Fibroblast of lung (primary cell): Measurements from ENCODE around the gene CHCHD6.

ENCODE experiments used
- EZH2 ChIP-seq: IDR thresholded peaks from 2 replicates; pipeline ENCODE4 v1.5.1; 2012; ENCODE audit warnings: low read length, control low read depth, mild to moderate bottlenecking; ENCODE audit errors: missing control alignments
- TF ChIP-seq, protein P1 (sequence below), 2 donors: IDR thresholded peaks in 1 of 2; conservative IDR thresholded peaks in 1 of 2; 1 replicate in 1 of 2; 2 replicates in 1 of 2; pipeline ENCODE4 v1.5.1; 2011 to 2012; ENCODE audit warnings: low read length in 2 of 2, control low read depth in 1 of 2, inconsistent platforms in 1 of 2, low read depth in 1 of 2, mild to moderate bottlenecking in 1 of 2

GRCh38 chr3:126897943-126898342 is 193.9 kb downstream of the CHCHD6 start:
- TF ChIP-seq, protein P1, sequence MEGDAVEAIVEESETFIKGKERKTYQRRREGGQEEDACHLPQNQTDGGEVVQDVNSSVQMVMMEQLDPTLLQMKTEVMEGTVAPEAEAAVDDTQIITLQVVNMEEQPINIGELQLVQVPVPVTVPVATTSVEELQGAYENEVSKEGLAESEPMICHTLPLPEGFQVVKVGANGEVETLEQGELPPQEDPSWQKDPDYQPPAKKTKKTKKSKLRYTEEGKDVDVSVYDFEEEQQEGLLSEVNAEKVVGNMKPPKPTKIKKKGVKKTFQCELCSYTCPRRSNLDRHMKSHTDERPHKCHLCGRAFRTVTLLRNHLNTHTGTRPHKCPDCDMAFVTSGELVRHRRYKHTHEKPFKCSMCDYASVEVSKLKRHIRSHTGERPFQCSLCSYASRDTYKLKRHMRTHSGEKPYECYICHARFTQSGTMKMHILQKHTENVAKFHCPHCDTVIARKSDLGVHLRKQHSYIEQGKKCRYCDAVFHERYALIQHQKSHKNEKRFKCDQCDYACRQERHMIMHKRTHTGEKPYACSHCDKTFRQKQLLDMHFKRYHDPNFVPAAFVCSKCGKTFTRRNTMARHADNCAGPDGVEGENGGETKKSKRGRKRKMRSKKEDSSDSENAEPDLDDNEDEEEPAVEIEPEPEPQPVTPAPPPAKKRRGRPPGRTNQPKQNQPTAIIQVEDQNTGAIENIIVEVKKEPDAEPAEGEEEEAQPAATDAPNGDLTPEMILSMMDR (conservative IDR thresholded peaks at IDR 0.05 in 1 of 2, IDR thresholded peaks at IDR 0.05 in 1 of 2; ENCODE audit: low read depth in 1 of 2, low read length in 2 of 2) = no peak
- TF ChIP-seq EZH2 = no peak
